WI38 (cell line): ENCODE results near the gene STMN3.

Source experiments
- H3K4me3 ChIP-seq: 2 replicates; pipeline ENCODE4 v1.5.1; 2011; ENCODE audit warnings: low read depth, mild to moderate bottlenecking, control low read depth, low read length
- TF ChIP-seq, protein P1 (sequence below): IDR thresholded peaks from 2 replicates; pipeline ENCODE4 v1.5.1; 2012; ENCODE audit warnings: low read depth, mild to moderate bottlenecking, control low read depth, low read length

STMN3 gene

DNA sequence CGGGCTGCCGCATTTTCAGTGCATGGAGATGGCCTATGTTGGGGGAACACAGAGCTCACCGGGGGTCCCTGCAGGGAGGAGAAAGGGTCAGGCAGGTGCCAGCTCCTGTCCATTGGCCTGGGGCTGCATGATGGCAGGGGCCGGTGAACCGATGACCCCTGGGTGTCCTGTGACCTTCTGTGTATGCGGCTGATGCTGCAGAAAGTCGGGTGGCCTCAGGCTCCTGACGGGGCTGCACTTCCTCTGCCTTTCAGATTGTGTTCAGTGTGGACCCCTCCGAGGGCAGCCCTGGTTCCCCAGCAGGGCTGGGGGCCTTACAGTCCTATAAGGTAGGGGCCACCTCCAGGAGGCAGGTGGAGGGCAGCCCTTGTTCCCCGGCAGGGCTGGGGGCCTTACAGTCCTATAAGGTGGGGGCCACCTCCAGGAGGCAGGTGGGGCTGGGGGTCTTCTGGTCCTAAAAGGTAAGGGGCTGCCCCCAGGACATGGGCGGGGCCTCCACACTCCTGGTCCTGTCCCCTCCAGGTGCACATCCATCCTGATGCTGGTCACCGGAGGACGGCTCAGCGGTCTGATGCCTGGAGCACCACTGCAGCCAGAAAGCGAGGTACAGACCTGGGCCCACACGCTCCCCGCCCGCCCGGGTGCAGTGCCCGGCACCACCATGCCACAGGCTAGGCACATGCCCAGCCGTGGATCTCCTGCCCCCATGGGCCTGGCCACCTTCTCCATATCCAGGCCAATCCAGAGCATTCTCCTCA lies 32.2 kb upstream of the STMN3 start:
- H3K4me3 ChIP-seq = no peak overlapping the region
- TF ChIP-seq, protein P1, sequence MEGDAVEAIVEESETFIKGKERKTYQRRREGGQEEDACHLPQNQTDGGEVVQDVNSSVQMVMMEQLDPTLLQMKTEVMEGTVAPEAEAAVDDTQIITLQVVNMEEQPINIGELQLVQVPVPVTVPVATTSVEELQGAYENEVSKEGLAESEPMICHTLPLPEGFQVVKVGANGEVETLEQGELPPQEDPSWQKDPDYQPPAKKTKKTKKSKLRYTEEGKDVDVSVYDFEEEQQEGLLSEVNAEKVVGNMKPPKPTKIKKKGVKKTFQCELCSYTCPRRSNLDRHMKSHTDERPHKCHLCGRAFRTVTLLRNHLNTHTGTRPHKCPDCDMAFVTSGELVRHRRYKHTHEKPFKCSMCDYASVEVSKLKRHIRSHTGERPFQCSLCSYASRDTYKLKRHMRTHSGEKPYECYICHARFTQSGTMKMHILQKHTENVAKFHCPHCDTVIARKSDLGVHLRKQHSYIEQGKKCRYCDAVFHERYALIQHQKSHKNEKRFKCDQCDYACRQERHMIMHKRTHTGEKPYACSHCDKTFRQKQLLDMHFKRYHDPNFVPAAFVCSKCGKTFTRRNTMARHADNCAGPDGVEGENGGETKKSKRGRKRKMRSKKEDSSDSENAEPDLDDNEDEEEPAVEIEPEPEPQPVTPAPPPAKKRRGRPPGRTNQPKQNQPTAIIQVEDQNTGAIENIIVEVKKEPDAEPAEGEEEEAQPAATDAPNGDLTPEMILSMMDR = no peak

DNA sequence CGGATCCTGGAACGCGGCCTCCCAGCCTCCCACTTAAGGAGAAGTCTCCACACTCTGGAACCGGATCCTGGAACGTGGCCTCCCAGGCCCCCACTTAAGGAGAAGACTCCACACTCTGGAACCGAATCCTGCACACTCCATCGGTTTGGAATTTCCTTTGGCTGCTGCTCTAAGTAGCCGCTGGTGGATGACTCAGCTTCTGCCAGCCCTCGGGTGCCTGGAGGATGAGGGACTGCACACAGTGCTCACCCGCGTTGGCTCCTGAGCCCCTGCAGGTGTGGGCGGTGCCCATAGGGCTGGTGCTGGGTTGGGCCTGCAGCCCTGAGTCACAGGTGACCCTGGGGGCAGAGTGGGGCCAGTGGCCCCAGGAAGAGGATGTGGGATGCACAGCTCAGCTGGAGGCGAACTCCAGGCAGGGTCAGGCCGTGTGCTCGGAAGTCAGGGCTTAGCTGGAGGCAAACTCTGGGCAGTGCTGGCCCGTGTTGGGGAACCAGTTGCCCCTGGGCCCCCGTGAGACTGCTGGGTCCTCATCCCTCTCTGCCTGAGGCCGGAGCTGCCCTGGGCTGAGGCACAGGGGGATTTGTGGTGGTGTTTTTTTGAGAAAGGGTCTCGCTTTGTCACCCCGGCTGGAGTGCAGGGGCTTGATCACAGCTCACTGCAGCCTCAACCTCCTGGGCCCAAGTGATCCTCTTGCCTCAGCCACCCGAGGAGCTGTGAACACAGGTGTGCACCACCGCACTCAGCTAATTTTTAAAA lies 29.3 kb upstream of the STMN3 start:
- H3K4me3 ChIP-seq = no peak overlapping the region
- TF ChIP-seq, protein P1 = no peak

DNA sequence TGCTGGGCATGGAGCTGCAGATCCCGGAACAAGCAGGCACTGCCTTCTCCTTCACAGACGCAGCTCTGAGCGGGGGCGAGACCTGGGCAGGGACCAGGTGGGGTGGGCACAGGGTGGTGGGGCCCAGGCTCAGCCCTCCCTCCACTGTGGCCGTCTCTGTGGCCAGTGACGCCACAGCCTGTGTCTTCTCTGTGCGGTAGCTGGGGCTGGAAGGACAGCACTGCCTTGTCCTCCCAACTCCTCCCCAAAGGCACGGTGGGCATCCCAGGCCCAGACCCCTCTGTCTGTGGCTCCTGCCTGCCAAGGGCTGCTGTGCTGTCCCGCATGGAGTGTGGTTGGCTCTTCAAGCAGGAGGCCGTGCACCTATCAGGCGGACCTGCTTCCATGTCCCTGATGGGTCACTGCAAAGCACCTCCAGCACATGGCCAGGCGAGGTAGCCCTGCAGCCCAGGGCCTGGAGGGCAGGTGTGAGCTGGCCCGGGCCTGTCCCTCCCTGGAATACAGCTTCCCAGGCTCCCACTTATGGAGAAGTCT lies 28.5 kb upstream of the STMN3 start:
- H3K4me3 ChIP-seq = no peak overlapping the region
- TF ChIP-seq, protein P1 = no peak

DNA sequence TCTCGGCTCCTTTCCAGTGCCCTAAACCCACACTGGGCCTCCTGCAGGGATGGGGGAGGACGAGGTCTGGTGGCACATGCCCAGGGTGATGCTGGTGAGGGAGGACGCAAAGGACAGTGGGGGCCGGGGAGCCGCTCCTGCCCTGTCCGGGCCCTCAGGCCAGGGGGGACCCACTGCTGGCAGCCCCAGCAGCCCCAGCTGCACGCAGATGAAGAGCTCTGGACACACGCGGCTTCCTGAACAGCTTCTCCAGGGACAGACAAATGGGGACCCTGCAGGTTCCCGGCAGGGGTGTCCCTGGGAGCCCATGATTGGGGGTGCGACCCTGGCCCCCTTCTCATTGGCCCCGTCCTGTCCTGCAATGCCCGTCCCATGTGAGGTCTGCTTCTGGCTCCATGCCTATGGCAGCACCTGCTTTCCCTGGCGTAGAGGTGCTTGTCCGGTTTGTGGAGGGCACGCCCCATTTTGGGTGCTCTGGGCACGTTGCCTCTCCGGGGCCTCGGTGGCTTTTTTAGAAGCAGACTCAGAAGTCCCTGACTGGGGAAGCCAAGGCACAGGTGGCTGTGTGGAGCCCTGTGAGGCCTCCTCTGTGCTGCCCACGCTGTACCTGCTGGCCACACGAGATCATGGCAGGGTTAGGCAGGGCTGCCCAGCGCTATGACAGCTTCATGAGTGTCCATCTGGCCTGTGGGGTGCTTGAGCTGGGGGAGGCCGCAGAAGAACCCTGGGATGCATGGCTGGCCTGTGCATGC lies 27.8 kb upstream of the STMN3 start:
- no peak overlapping the region for H3K4me3 ChIP-seq
- TF ChIP-seq, protein P1 = no peak

DNA sequence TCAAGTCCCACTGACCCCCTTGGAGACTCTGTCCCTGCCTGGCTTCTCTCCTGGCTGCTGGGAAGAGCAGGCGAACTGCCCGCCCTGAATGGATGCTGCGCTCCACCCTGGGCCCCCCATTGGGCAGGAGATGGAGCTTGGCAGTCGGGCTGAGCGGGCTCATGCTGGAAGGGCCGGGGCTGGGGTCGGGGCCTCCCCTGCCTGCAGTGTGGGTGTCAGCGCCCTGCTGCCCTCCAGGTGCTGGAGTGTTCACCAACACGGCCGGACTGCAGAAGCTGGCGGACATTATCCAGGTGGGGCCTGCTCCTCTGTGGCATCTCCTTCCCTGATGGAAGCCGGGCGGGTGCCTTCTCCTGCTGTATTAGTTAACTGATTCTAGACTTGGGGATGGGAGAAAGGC lies 27.2 kb upstream of the STMN3 start:
- H3K4me3 ChIP-seq = no peak overlapping the region
- TF ChIP-seq, protein P1 = no peak

DNA sequence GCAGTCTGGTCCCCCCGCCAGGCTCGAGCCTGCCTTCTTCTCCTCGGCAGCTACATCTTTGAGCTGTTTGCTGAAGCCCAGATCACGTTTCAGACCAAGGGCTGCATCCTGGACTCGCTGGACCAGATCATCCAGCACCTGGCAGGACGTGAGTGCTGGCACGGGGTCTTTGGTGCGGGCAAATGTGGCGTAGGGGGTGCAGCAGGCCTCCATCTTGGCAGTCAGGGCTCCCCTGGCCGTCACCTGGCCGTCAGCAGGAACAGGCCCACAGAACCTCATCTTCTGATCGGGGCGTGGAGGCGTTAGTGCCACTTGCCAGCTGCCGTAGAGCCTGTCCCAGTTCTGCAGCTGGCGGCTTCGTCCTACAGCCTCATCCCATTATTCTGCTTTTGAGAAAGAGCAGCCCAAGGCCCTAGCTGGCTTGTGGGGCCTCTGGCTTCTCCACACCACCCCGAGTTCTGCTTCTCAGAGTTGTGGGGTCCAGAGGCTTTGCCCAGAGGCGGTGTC lies 26.6 kb upstream of the STMN3 start:
- TF ChIP-seq, protein P1 = no peak
- H3K4me3 ChIP-seq = no peak overlapping the region
